IMR-90 (cell line): ENCODE measurements around the gene KY. TPM values are rescaled to one million over a fixed set of nuclear protein-coding genes. Genes with fewer than 3 reads are reported as not detected.

ENCODE experiments used
- ATAC-seq: fragments of 200-7000 bp; cut with Tn5 transposase; 2 replicates; pipeline ENCODE4 v1.9.1; 2020; ENCODE audit warnings: low read depth, mild to moderate bottlenecking, moderate library complexity
- BruUV-seq: library from RNA; stranded (reverse); fragments of 400-500 nt; replicated peaks from 2 replicates; lab custom pipeline; 2021; lab: Mats Ljungman, UMichigan
- CTCF ChIA-PET: fragments of 300-600 bp; formaldehyde crosslinking; extraction: SDS; loops from one replicate; lab custom pipeline; 2021; ENCODE audit warnings: antibody characterized with exemption; lab: Yijun Ruan, JAX
- POLR2A ChIA-PET: fragments of 300-600 bp; sonication (Branson Sonifier 250); formaldehyde crosslinking; loops from one replicate; lab custom pipeline; 2022; ENCODE audit warnings: antibody characterized with exemption; ENCODE audit not compliant: unreplicated experiment; lab: Charles Lee
- DNase-seq: peaks from one replicate; pipeline ENCODE4 v3.0.0; 2013
- H2AFZ ChIP-seq: replicated peaks from 2 replicates; pipeline ENCODE3; 2013; ENCODE audit warnings: low read length, mild to moderate bottlenecking; ENCODE audit not compliant: poor library complexity
- H2AK5ac ChIP-seq: 2 replicates; pipeline ENCODE4 v1.6.1; 2013; ENCODE audit warnings: low read depth, low read length, inconsistent platforms
- H2AK9ac ChIP-seq: replicated peaks from 2 replicates; pipeline ENCODE3; 2013; ENCODE audit warnings: mild to moderate bottlenecking, low read depth, low read length, moderate library complexity; ENCODE audit not compliant: poor library complexity
- H2BK120ac ChIP-seq: 2 replicates; pipeline ENCODE4 v1.6.1; 2013; ENCODE audit warnings: low read depth, low read length, inconsistent platforms
- H2BK15ac ChIP-seq: 3 replicates; pipeline ENCODE4 v1.6.1; 2013; ENCODE audit warnings: low read depth, low read length, inconsistent platforms
- H2BK20ac ChIP-seq: 2 replicates; pipeline ENCODE4 v1.6.1; 2013; ENCODE audit warnings: low read depth, mild to moderate bottlenecking, inconsistent platforms, low read length, moderate library complexity
- H2BK5ac ChIP-seq: 2 replicates; pipeline ENCODE4 v1.6.1; 2013; ENCODE audit warnings: mild to moderate bottlenecking, low read depth, low read length, inconsistent platforms; ENCODE audit not compliant: poor library complexity, severe bottlenecking
- H3K14ac ChIP-seq: replicated peaks from 2 replicates; pipeline ENCODE4 v1.6.1; 2013; ENCODE audit warnings: low read depth, low read length, inconsistent platforms
- H3K18ac ChIP-seq: 2 replicates; pipeline ENCODE4 v1.6.1; 2013; ENCODE audit warnings: low read depth, low read length, control low read depth
- H3K23ac ChIP-seq: 2 replicates; pipeline ENCODE4 v1.6.1; 2013; ENCODE audit warnings: low read depth, low read length, inconsistent platforms
- H3K27ac ChIP-seq: 2 replicates; pipeline ENCODE4 v1.5.1; 2013; ENCODE audit warnings: mild to moderate bottlenecking, control low read depth, low read length; ENCODE audit not compliant: insufficient read depth
- H3K27me3 ChIP-seq: 2 replicates; pipeline ENCODE4 v1.6.1; 2013; ENCODE audit warnings: low read length; ENCODE audit not compliant: control insufficient read depth, insufficient read depth
- H3K36me3 ChIP-seq: 2 replicates; pipeline ENCODE4 v1.6.1; 2013; ENCODE audit warnings: low read length, mixed read lengths; ENCODE audit not compliant: control insufficient read depth, insufficient read depth
- H3K4ac ChIP-seq: 2 replicates; pipeline ENCODE4 v1.6.1; 2013; ENCODE audit warnings: low read depth, low read length, inconsistent platforms
- H3K4me1 ChIP-seq: 2 replicates; pipeline ENCODE4 v1.6.1; 2013; ENCODE audit warnings: low read length, mixed read lengths; ENCODE audit not compliant: control insufficient read depth, insufficient read depth
- H3K4me2 ChIP-seq: 2 replicates; pipeline ENCODE4 v1.6.1; 2013; ENCODE audit warnings: low read depth, mild to moderate bottlenecking, control low read depth, low read length, moderate library complexity
- H3K4me3 ChIP-seq: 2 replicates; pipeline ENCODE4 v1.5.1; 2013; ENCODE audit warnings: low read depth, mild to moderate bottlenecking, control low read depth, low read length, moderate library complexity; ENCODE audit not compliant: insufficient read depth
- H3K56ac ChIP-seq: 2 replicates; pipeline ENCODE4 v1.6.1; 2013; ENCODE audit warnings: low read length, inconsistent platforms; ENCODE audit not compliant: insufficient read depth; ENCODE audit errors: extremely low read depth
- H3K79me1 ChIP-seq, 2 experiments: 2 replicates each; pipeline ENCODE4 v1.6.1; 2013; ENCODE audit warnings: low read length in 2 of 2, inconsistent platforms in 1 of 2, low read depth in 1 of 2
- H3K9ac ChIP-seq: 2 replicates; pipeline ENCODE4 v1.6.1; 2013; ENCODE audit warnings: low read depth, low read length, control low read depth
- H3K9me1 ChIP-seq: 2 replicates; pipeline ENCODE4 v1.6.1; 2013; ENCODE audit warnings: low read length, inconsistent platforms; ENCODE audit not compliant: insufficient read depth
- H3K9me3 ChIP-seq: 2 replicates; pipeline ENCODE4 v1.6.1; 2013; ENCODE audit warnings: low read length; ENCODE audit not compliant: control insufficient read depth, insufficient read depth
- H4K20me1 ChIP-seq: 2 replicates; pipeline ENCODE4 v1.6.1; 2013; ENCODE audit warnings: low read length, inconsistent platforms; ENCODE audit not compliant: insufficient read depth
- H4K5ac ChIP-seq: 2 replicates; pipeline ENCODE4 v1.6.1; 2013; ENCODE audit warnings: mild to moderate bottlenecking, low read depth, low read length, control low read depth
- H4K8ac ChIP-seq, 2 experiments: 2 replicates each; pipeline ENCODE4 v1.6.1; 2013; ENCODE audit warnings: low read depth in 2 of 2, low read length in 2 of 2, control low read depth in 1 of 2, inconsistent platforms in 1 of 2
- H4K91ac ChIP-seq: 2 replicates; pipeline ENCODE4 v1.6.1; 2013; ENCODE audit warnings: low read depth, low read length, inconsistent platforms; ENCODE audit not compliant: insufficient read depth
- BHLHE40 ChIP-seq: fragments of 150-350 bp; IDR thresholded peaks from 2 replicates; pipeline ENCODE4 v1.6.1; 2016; ENCODE audit warnings: mild to moderate bottlenecking, low read depth, low read length
- CEBPB ChIP-seq: IDR thresholded peaks from 2 replicates; pipeline ENCODE4 v1.6.1; 2012; ENCODE audit warnings: low read depth, low read length, improper control_type of control experiment
- CHD1 ChIP-seq: IDR thresholded peaks from 2 replicates; pipeline ENCODE4 v1.6.1; 2012; ENCODE audit warnings: low read depth, low read length, improper control_type of control experiment
- CTCF ChIP-seq: conservative IDR thresholded peaks from 2 replicates; pipeline ENCODE4 v1.5.1; 2012; ENCODE audit warnings: mild to moderate bottlenecking, low read depth, low read length, improper control_type of control experiment
- ELK1 ChIP-seq: fragments of 150-350 bp; IDR thresholded peaks from 2 replicates; pipeline ENCODE4 v1.6.1; 2016; ENCODE audit warnings: low read depth, mild to moderate bottlenecking, low read length, moderate library complexity, borderline replicate concordance
- FOS ChIP-seq: fragments of 150-350 bp; IDR thresholded peaks from 2 replicates; pipeline ENCODE4 v1.6.1; 2016; ENCODE audit warnings: low read depth, low read length
- MAFK ChIP-seq: IDR thresholded peaks from 2 replicates; pipeline ENCODE4 v1.6.1; 2012; ENCODE audit warnings: low read depth, low read length, improper control_type of control experiment
- MAZ ChIP-seq: IDR thresholded peaks from 2 replicates; pipeline ENCODE4 v1.6.1; 2012; ENCODE audit warnings: low read depth, mild to moderate bottlenecking, low read length, improper control_type of control experiment, moderate library complexity, borderline replicate concordance
- MXI1 ChIP-seq: IDR thresholded peaks from 2 replicates; pipeline ENCODE4 v1.6.1; 2012; ENCODE audit warnings: low read depth, mild to moderate bottlenecking, low read length, moderate library complexity, borderline replicate concordance
- NFE2L2 ChIP-seq: fragments of 150-350 bp; IDR thresholded peaks from 2 replicates; pipeline ENCODE4 v1.6.1; 2016; ENCODE audit warnings: low read depth, mild to moderate bottlenecking, low read length
- POLR2A ChIP-seq: IDR thresholded peaks from 2 replicates; pipeline ENCODE4 v1.6.1; 2012; ENCODE audit warnings: mild to moderate bottlenecking, low read depth, low read length
- RAD21 ChIP-seq: IDR thresholded peaks from 2 replicates; pipeline ENCODE4 v1.6.1; 2012; ENCODE audit warnings: low read length, improper control_type of control experiment
- RCOR1 ChIP-seq: IDR thresholded peaks from 2 replicates; pipeline ENCODE4 v1.6.1; 2012; ENCODE audit warnings: mild to moderate bottlenecking, low read length, improper control_type of control experiment; ENCODE audit not compliant: insufficient replicate concordance
- RFX5 ChIP-seq: IDR thresholded peaks from 2 replicates; pipeline ENCODE4 v1.8.0; 2012; ENCODE audit warnings: low read depth, mild to moderate bottlenecking, low read length, moderate library complexity
- SMC3 ChIP-seq: fragments of 150-350 bp; IDR thresholded peaks from 2 replicates; pipeline ENCODE4 v1.6.1; 2016; ENCODE audit warnings: low read depth, mild to moderate bottlenecking, antibody characterized with exemption, low read length, moderate library complexity
- USF2 ChIP-seq: fragments of 150-350 bp; IDR thresholded peaks from 2 replicates; pipeline ENCODE4 v1.6.1; 2017; ENCODE audit warnings: mild to moderate bottlenecking, antibody characterized with exemption, low read length, low read depth
- WGBS, 2 experiments: methylation state at CpG; one replicate each; pipeline versions ENCODE4 v1.1.5 to v1.1.7; 2013; ENCODE audit warnings: missing lambda C conversion rate in 2 of 2; ENCODE audit not compliant: insufficient read length in 1 of 2; ENCODE audit errors: extremely low coverage in 2 of 2; 5-methylcytosine and 5-hydroxymethylcytosine counted together
- dilution Hi-C: fragments of 300-500 bp; cut with HindIII; formaldehyde crosslinking; loops from one replicate; pipeline ENCODE4 v1.14.3; 2018; ENCODE audit warnings: low sequenced_read_pairs; ENCODE audit not compliant: unreplicated experiment
- in situ Hi-C: fragments of 300-500 bp; cut with MboI; formaldehyde crosslinking; loops from 3 replicates; pipeline ENCODE4 v1.14.3; 2019; ENCODE audit warnings: low sequenced_read_pairs, inconsistent platforms, mixed read lengths
- intact Hi-C: fragments of 100-400 bp; cut with micrococcal nuclease; formaldehyde crosslinking; loops from 2 replicates; pipeline ENCODE4 v1.10.0; 2022
- polyA plus RNA-seq, 3 experiments: library from polyadenylated mRNA; depleted of rRNA; stranded (reverse); fragments of >200 nt; gene quantifications; 2 replicates each; pipeline ENCODE4 v1.2.3, GENCODE V29; 2012; ENCODE audit warnings: low replicate concordance in 1 of 3
- total RNA-seq: library from RNA; depleted of rRNA; stranded (reverse); fragments of >200 nt; gene quantifications from 2 replicates; pipeline ENCODE4 v1.2.3, GENCODE V29; 2012

The KY gene
- total and polyA plus RNA-seq, 2 of the 4 experiments (the other 2 are of a cell fraction), result under 0.01 to 0.09 TPM

GRCh38 chr3:134627831-134628230, 23.0 kb downstream of the KY start:
- Histone ChIP-seq H3K14ac (no peak overlapping the region), H3K36me3 (no peaks in the 10 kb centered on the region), H4K5ac (no peak overlapping the region), H3K27ac (no peak overlapping the region), H3K4me3 (no peak overlapping the region), H3K27me3 (peaks cover 3% of the 10 kb centered on the region), H3K9ac (no peak overlapping the region), H3K9me1 (no peaks in the 10 kb centered on the region; the same call in 1 of the 2 replicates), H3K4me2 (no peak overlapping the region), H3K9me3 (no peaks in the 10 kb centered on the region), H3K4me1 (no peaks in the 10 kb centered on the region), H2BK15ac (no peak overlapping the region), H3K79me1 (no peaks in the 10 kb centered on the region), H4K8ac (no peak overlapping the region), H2AK5ac (no peak overlapping the region), H3K18ac (no peak overlapping the region), H4K91ac (no peak overlapping the region), H3K23ac (no peak overlapping the region), H2BK5ac (no peak overlapping the region), H2BK20ac (no peak overlapping the region), H2BK120ac (no peak overlapping the region), H2AK9ac (no peak overlapping the region), H3K56ac (no peak overlapping the region), H4K20me1 (no peaks in the 10 kb centered on the region), H3K4ac (no peak overlapping the region), H2AFZ (no peak overlapping the region)
- dilution Hi-C loops, result no loop called here
- no peak for ATAC-seq
- intact Hi-C loops, result no loop called here
- ChIA-PET CTCF (no interaction called here), POLR2A (no interaction called here)
- BruUV-seq, result no TSS peak
- WGBS, 2 experiments, result no CpG with 5 or more reads among the region's 1 CpG
- DNase-seq, result peak; percentile 10
- TF ChIP-seq FOS (no peak), CEBPB (no peak), RCOR1 (no peak), BHLHE40 (no peak), MAZ (no peak), ELK1 (no peak), CTCF (no peak), MAFK (no peak), CHD1 (no peak), RFX5 (no peak), MXI1 (no peak), POLR2A (no peak), USF2 (no peak), NFE2L2 (no peak), RAD21 (no peak), SMC3 (no peak)
- in situ Hi-C loops, result no loop called here
